ENCODE data around the gene RNF14. TPM values are rescaled to one million over a fixed set of nuclear protein-coding genes. Genes with fewer than 3 reads are reported as not detected.

The RNF14 gene
- total and polyA plus RNA-seq, 2 experiments from 2014 or later, result 8.9 to 19.0 TPM

- no peak overlapping the region for H3K4me2 ChIP-seq
- H3K27me3 ChIP-seq (ENCODE audit: insufficient read depth), result no peaks in the 10 kb centered on the region
- Mint-ChIP-seq H3K4me1 (no peaks in the 10 kb centered on the region), H3K27me3 (ENCODE audit: insufficient read depth, low read depth, poor library complexity) (peaks cover 10% of the 10 kb centered on the region), H3K4me3 (no peak overlapping the region), H3K27ac (no peak overlapping the region), H3K9me3 (peaks cover 13% of the 10 kb centered on the region; the same call in 2 of the 3 replicates), H3K36me3 (ENCODE audit: low read depth) (peaks cover 70% of the 10 kb centered on the region)
- no peaks in the 10 kb centered on the region for H3K79me2 ChIP-seq (replicated peaks; ENCODE audit: insufficient read depth)
- H3K4me1 ChIP-seq (ENCODE audit: insufficient read depth), result no peaks in the 10 kb centered on the region
- H2AFZ ChIP-seq, result no peak overlapping the region
- ATAC-seq (no peak), DNase-seq (ENCODE audit: low spot score) (no peak)
- H3K36me3 ChIP-seq (ENCODE audit: insufficient read depth), result peaks cover 56% of the 10 kb centered on the region
- H3F3A ChIP-seq (replicated peaks; ENCODE audit: low read depth), result no peaks in the 10 kb centered on the region
- no peaks in the 10 kb centered on the region for H4K20me1 ChIP-seq (replicated peaks; ENCODE audit: insufficient read depth)
- no peaks in the 10 kb centered on the region for H3K9me2 ChIP-seq (ENCODE audit: insufficient read depth)
- H3K4me3 ChIP-seq, result no peak overlapping the region
- TF ChIP-seq, protein P1, sequence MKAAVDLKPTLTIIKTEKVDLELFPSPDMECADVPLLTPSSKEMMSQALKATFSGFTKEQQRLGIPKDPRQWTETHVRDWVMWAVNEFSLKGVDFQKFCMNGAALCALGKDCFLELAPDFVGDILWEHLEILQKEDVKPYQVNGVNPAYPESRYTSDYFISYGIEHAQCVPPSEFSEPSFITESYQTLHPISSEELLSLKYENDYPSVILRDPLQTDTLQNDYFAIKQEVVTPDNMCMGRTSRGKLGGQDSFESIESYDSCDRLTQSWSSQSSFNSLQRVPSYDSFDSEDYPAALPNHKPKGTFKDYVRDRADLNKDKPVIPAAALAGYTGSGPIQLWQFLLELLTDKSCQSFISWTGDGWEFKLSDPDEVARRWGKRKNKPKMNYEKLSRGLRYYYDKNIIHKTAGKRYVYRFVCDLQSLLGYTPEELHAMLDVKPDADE (IDR thresholded peaks at IDR 0.05), result no peak
- TF ChIP-seq, protein P2, sequence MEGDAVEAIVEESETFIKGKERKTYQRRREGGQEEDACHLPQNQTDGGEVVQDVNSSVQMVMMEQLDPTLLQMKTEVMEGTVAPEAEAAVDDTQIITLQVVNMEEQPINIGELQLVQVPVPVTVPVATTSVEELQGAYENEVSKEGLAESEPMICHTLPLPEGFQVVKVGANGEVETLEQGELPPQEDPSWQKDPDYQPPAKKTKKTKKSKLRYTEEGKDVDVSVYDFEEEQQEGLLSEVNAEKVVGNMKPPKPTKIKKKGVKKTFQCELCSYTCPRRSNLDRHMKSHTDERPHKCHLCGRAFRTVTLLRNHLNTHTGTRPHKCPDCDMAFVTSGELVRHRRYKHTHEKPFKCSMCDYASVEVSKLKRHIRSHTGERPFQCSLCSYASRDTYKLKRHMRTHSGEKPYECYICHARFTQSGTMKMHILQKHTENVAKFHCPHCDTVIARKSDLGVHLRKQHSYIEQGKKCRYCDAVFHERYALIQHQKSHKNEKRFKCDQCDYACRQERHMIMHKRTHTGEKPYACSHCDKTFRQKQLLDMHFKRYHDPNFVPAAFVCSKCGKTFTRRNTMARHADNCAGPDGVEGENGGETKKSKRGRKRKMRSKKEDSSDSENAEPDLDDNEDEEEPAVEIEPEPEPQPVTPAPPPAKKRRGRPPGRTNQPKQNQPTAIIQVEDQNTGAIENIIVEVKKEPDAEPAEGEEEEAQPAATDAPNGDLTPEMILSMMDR (conservative IDR thresholded peaks at IDR 0.05; ENCODE audit: low read depth in 2 of 2), result no peak
- TF ChIP-seq EZH2 (IDR thresholded peaks at IDR 0.05; ENCODE audit: low read depth, unreplicated experiment), result no peak
- TF ChIP-seq NANOG (IDR thresholded peaks at IDR 0.05; ENCODE audit: borderline replicate concordance), result no peak
- TF ChIP-seq, protein P3, sequence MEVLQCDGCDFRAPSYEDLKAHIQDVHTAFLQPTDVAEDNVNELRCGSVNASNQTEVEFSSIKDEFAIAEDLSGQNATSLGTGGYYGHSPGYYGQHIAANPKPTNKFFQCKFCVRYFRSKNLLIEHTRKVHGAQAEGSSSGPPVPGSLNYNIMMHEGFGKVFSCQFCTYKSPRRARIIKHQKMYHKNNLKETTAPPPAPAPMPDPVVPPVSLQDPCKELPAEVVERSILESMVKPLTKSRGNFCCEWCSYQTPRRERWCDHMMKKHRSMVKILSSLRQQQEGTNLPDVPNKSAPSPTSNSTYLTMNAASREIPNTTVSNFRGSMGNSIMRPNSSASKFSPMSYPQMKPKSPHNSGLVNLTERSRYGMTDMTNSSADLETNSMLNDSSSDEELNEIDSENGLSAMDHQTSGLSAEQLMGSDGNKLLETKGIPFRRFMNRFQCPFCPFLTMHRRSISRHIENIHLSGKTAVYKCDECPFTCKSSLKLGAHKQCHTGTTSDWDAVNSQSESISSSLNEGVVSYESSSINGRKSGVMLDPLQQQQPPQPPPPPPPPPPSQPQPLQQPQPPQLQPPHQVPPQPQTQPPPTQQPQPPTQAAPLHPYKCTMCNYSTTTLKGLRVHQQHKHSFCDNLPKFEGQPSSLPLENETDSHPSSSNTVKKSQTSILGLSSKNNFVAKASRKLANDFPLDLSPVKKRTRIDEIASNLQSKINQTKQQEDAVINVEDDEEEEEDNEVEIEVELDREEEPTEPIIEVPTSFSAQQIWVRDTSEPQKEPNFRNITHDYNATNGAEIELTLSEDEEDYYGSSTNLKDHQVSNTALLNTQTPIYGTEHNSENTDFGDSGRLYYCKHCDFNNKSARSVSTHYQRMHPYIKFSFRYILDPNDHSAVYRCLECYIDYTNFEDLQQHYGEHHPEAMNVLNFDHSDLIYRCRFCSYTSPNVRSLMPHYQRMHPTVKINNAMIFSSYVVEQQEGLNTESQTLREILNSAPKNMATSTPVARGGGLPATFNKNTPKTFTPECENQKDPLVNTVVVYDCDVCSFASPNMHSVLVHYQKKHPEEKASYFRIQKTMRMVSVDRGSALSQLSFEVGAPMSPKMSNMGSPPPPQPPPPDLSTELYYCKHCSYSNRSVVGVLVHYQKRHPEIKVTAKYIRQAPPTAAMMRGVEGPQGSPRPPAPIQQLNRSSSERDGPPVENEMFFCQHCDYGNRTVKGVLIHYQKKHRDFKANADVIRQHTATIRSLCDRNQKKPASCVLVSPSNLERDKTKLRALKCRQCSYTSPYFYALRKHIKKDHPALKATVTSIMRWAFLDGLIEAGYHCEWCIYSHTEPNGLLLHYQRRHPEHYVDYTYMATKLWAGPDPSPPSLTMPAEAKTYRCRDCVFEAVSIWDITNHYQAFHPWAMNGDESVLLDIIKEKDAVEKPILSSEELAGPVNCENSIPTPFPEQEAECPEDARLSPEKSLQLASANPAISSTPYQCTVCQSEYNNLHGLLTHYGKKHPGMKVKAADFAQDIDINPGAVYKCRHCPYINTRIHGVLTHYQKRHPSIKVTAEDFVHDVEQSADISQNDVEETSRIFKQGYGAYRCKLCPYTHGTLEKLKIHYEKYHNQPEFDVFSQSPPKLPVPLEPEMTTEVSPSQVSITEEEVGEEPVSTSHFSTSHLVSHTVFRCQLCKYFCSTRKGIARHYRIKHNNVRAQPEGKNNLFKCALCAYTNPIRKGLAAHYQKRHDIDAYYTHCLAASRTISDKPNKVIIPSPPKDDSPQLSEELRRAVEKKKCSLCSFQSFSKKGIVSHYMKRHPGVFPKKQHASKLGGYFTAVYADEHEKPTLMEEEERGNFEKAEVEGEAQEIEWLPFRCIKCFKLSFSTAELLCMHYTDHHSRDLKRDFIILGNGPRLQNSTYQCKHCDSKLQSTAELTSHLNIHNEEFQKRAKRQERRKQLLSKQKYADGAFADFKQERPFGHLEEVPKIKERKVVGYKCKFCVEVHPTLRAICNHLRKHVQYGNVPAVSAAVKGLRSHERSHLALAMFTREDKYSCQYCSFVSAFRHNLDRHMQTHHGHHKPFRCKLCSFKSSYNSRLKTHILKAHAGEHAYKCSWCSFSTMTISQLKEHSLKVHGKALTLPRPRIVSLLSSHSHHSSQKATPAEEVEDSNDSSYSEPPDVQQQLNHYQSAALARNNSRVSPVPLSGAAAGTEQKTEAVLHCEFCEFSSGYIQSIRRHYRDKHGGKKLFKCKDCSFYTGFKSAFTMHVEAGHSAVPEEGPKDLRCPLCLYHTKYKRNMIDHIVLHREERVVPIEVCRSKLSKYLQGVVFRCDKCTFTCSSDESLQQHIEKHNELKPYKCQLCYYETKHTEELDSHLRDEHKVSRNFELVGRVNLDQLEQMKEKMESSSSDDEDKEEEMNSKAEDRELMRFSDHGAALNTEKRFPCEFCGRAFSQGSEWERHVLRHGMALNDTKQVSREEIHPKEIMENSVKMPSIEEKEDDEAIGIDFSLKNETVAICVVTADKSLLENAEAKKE (CRISPR knock-in tag; IDR thresholded peaks at IDR 0.05), result no peak
- no peak for TF ChIP-seq REST (IDR thresholded peaks at IDR 0.05; ENCODE audit: unreplicated experiment)
- no peak for TF ChIP-seq STAT1 (IDR thresholded peaks at IDR 0.05; ENCODE audit: unreplicated experiment)
- no peak for TF ChIP-seq ZNF114 (CRISPR knock-in tag; IDR thresholded peaks at IDR 0.05)
- no peak for TF ChIP-seq ZNF331 (CRISPR knock-in tag; IDR thresholded peaks at IDR 0.05; ENCODE audit: low read depth)
- no peak for TF ChIP-seq EZH2phosphoT487 (IDR thresholded peaks at IDR 0.05; ENCODE audit: unreplicated experiment)
- no peak for TF ChIP-seq JUNB (IDR thresholded peaks at IDR 0.05; ENCODE audit: unreplicated experiment)
- no peak for TF ChIP-seq POLR2AphosphoS5 (IDR thresholded peaks at IDR 0.05; ENCODE audit: low read depth)
- TF ChIP-seq CREB1 (CRISPR knock-in tag; IDR thresholded peaks at IDR 0.05; ENCODE audit: low read depth), result no peak
- no peak overlapping the region for H3K27ac ChIP-seq (ENCODE audit: low read depth)
Observed at GRCh38 chr5:142003266-142003800, 34.4 kb downstream of the RNF14 start.
